Trophoblast cell (in vitro differentiated cells and primary cell): ENCODE measurements around the gene NCK2.

Experiments
- DNase-seq, 2 donors: peaks; one replicate each; pipeline ENCODE4 v3.0.0-alpha.2; 2016
- H2AFZ ChIP-seq: 2 replicates; pipeline ENCODE4 v1.6.1; 2013; ENCODE audit warnings: low read length, moderate library complexity, mild to moderate bottlenecking; ENCODE audit not compliant: insufficient read depth, poor library complexity
- H2AK5ac ChIP-seq: 2 replicates; pipeline ENCODE4 v1.6.1; 2013; ENCODE audit warnings: mild to moderate bottlenecking, low read length
- H2BK120ac ChIP-seq: 2 replicates; pipeline ENCODE4 v1.6.1; 2013; ENCODE audit warnings: low read length, mild to moderate bottlenecking, moderate library complexity; ENCODE audit not compliant: insufficient read depth, poor library complexity
- H2BK12ac ChIP-seq: 2 replicates; pipeline ENCODE4 v1.6.1; 2013; ENCODE audit warnings: mild to moderate bottlenecking, low read length, moderate library complexity
- H2BK5ac ChIP-seq: 2 replicates; pipeline ENCODE4 v1.6.1; 2013; ENCODE audit warnings: low read length, low read depth, moderate library complexity, mild to moderate bottlenecking; ENCODE audit not compliant: poor library complexity
- H3K14ac ChIP-seq: 2 replicates; pipeline ENCODE4 v1.6.1; 2013; ENCODE audit warnings: mild to moderate bottlenecking, low read length
- H3K18ac ChIP-seq: 2 replicates; pipeline ENCODE4 v1.6.1; 2013; ENCODE audit warnings: mild to moderate bottlenecking, low read length
- H3K23ac ChIP-seq: 2 replicates; pipeline ENCODE4 v1.6.1; 2013; ENCODE audit warnings: low read length
- H3K27ac ChIP-seq: 2 replicates; pipeline ENCODE4 v1.5.1; 2013; ENCODE audit warnings: low read depth, mild to moderate bottlenecking, inconsistent platforms, low read length, moderate library complexity
- H3K27me3 ChIP-seq: 2 replicates; pipeline ENCODE4 v1.6.1; 2013; ENCODE audit warnings: inconsistent platforms, mild to moderate bottlenecking, low read length, moderate library complexity; ENCODE audit not compliant: insufficient read depth
- H3K36me3 ChIP-seq, 2 experiments: 1 replicate in 1 of 2; 2 replicates in 1 of 2; pipeline ENCODE4 v1.6.1; 2013; ENCODE audit warnings: low read length in 2 of 2, mild to moderate bottlenecking in 2 of 2, moderate library complexity in 1 of 2; ENCODE audit not compliant: insufficient read depth in 2 of 2, control insufficient read depth in 1 of 2
- H3K4ac ChIP-seq: 2 replicates; pipeline ENCODE4 v1.6.1; 2013; ENCODE audit warnings: low read depth, mild to moderate bottlenecking, low read length, moderate library complexity
- H3K4me1 ChIP-seq, 2 experiments: 1 replicate in 1 of 2; 2 replicates in 1 of 2; pipeline ENCODE4 v1.6.1; 2013; ENCODE audit warnings: low read length in 2 of 2, mild to moderate bottlenecking in 2 of 2, moderate library complexity in 1 of 2; ENCODE audit not compliant: insufficient read depth in 2 of 2, control insufficient read depth in 1 of 2
- H3K4me2 ChIP-seq: 2 replicates; pipeline ENCODE4 v1.6.1; 2013; ENCODE audit warnings: inconsistent platforms, mild to moderate bottlenecking, low read length, moderate library complexity
- H3K4me3 ChIP-seq: 2 replicates; pipeline ENCODE4 v1.5.1; 2013; ENCODE audit warnings: mild to moderate bottlenecking, low read depth, low read length, inconsistent platforms
- H3K79me1 ChIP-seq: one replicate; pipeline ENCODE4 v1.6.1; 2013; ENCODE audit warnings: low read length
- H3K79me2 ChIP-seq: 2 replicates; pipeline ENCODE4 v1.6.1; 2013; ENCODE audit warnings: low read length, mild to moderate bottlenecking; ENCODE audit not compliant: control insufficient read depth, insufficient read depth, poor library complexity
- H3K9ac ChIP-seq: 2 replicates; pipeline ENCODE4 v1.6.1; 2013; ENCODE audit warnings: mild to moderate bottlenecking, low read length
- H3K9me3 ChIP-seq: 2 replicates; pipeline ENCODE4 v1.6.1; 2013; ENCODE audit warnings: low read depth, mild to moderate bottlenecking, control low read depth, inconsistent platforms, low read length; ENCODE audit not compliant: insufficient read depth
- H4K12ac ChIP-seq: 2 replicates; pipeline ENCODE4 v1.6.1; 2013; ENCODE audit warnings: low read depth, mild to moderate bottlenecking, low read length, moderate library complexity
- H4K8ac ChIP-seq: 2 replicates; pipeline ENCODE4 v1.6.1; 2013; ENCODE audit warnings: low read depth, mild to moderate bottlenecking, low read length, moderate library complexity
- H4K91ac ChIP-seq: one replicate; pipeline ENCODE4 v1.6.1; 2013; ENCODE audit warnings: low read depth, mild to moderate bottlenecking, low read length, moderate library complexity
- WGBS: extraction: QIAGEN DNeasy Blood & Tissue Kit; methylation state at CpG from one replicate; pipeline ENCODE4 v1.1.7; 2013; ENCODE audit warnings: missing lambda C conversion rate; ENCODE audit not compliant: insufficient read length, insufficient coverage; ENCODE audit errors: extremely low coverage; 5-methylcytosine and 5-hydroxymethylcytosine counted together

Gene NCK2

DNA sequence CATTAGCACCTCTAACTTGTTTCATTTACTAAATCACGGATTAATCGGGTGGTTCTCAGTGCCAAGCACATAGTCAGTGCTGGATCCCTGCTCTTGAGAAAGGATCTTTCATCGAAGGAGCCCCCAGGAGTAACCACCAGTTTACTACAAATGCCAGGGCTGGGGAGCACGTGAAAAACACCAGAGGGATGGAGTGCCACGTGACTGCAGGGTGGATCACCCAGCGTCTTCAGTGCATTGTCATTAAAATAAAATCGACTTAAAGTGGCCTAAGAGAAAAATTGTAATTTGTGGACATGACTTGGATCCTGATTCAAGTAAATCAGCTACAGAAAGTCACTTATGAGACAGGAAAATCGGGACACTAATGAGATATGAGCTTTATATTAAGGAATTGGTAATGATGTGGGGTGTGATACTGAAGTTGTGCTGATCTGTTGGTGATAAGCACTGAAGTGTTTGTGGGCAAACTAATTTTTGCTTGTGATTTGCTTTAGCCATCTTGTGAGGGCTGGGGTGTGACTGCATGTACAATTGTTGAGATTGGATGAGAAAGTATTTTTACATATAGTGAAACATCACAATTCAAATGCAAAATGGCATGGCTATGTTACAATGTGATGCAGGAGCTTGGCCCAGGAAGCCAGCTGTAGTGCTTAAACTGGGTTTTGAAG lies 63.8 kb downstream of the NCK2 start:
- Histone ChIP-seq H3K14ac (no peak overlapping the region), H3K27ac (no peak overlapping the region), H3K4me3 (no peak overlapping the region), H3K27me3 (no peaks in the 10 kb centered on the region), H3K18ac (no peak overlapping the region), H3K9me3 (no peaks in the 10 kb centered on the region), H2BK5ac (no peak overlapping the region), H3K79me1 (no peaks in the 10 kb centered on the region), H3K9ac (no peak overlapping the region), H4K91ac (no peak overlapping the region), H3K4ac (no peak overlapping the region), H3K36me3 (no peaks in the 10 kb centered on the region), H3K4me1 (peaks cover 0 to 2% of the 10 kb centered on the region in 2 experiments), H3K23ac (no peak overlapping the region), H2AK5ac (no peak overlapping the region), H3K79me2 (peaks cover 4% of the 10 kb centered on the region), H4K12ac (no peak overlapping the region), H3K4me2 (no peak overlapping the region), H2BK12ac (no peak overlapping the region), H4K8ac (no peak overlapping the region), H2AFZ (no peak overlapping the region), H2BK120ac (no peak overlapping the region)
- DNase-seq, result no peak
- WGBS, result no CpG with 5 or more reads among the region's 8 CpGs

- no peaks in the 10 kb centered on the region for H3K36me3 ChIP-seq
- no peak overlapping the region for H2AK5ac ChIP-seq
- no peak overlapping the region for H3K14ac ChIP-seq
- no peaks in the 10 kb centered on the region for H3K9me3 ChIP-seq
- no peak overlapping the region for H2BK12ac ChIP-seq
- H3K27ac ChIP-seq, result no peak overlapping the region
- H3K4ac ChIP-seq, result no peak overlapping the region
- H4K12ac ChIP-seq, result no peak overlapping the region
- WGBS, result no CpG with 5 or more reads among the region's 4 CpGs
- H3K4me2 ChIP-seq, result no peak overlapping the region
- H4K91ac ChIP-seq, result no peak overlapping the region
- H4K8ac ChIP-seq, result no peak overlapping the region
- no peak overlapping the region for H3K23ac ChIP-seq
- DNase-seq, result no peak
- no peak overlapping the region for H2BK120ac ChIP-seq
- H3K18ac ChIP-seq, result no peak overlapping the region
- H2BK5ac ChIP-seq, result no peak overlapping the region
- H3K4me1 ChIP-seq, result peaks cover 0 to 2% of the 10 kb centered on the region in 2 experiments
- no peak overlapping the region for H2AFZ ChIP-seq
- peaks cover 4% of the 10 kb centered on the region for H3K79me2 ChIP-seq
- no peak overlapping the region for H3K4me3 ChIP-seq
- no peaks in the 10 kb centered on the region for H3K27me3 ChIP-seq
- H3K79me1 ChIP-seq, result no peaks in the 10 kb centered on the region
- H3K9ac ChIP-seq, result no peak overlapping the region
Measured at GRCh38 chr2:105809097-105809473, 64.4 kb downstream of the NCK2 start.

DNA sequence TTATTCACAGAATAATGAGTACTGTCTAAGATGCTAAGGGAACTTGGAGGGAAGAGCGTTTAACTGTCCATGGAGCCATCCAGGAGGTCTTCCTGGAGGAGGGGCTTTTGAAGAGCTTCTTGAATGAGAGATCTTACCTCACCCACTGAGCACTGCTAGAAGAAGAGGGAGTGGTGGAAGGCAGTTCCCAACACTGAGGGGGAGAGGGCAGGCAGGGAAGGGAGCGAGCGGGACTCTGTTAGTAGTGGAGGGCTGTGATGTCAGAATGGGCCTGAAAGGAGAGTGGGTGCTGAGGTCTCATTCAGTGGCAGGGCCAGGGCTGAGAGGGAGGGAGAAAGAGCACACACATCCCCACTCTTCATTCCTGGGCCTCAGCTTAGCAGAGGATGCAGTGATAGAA lies 65.0 kb downstream of the NCK2 start:
- no peak overlapping the region for H2AK5ac ChIP-seq
- no peaks in the 10 kb centered on the region for H3K36me3 ChIP-seq
- H4K8ac ChIP-seq, result no peak overlapping the region
- peaks cover 0 to 2% of the 10 kb centered on the region in 2 experiments for H3K4me1 ChIP-seq
- H3K27ac ChIP-seq, result no peak overlapping the region
- peaks cover 4% of the 10 kb centered on the region for H3K79me2 ChIP-seq
- no peak overlapping the region for H3K14ac ChIP-seq
- H3K18ac ChIP-seq, result no peak overlapping the region
- H4K12ac ChIP-seq, result no peak overlapping the region
- H4K91ac ChIP-seq, result no peak overlapping the region
- no peak overlapping the region for H2AFZ ChIP-seq
- H3K9ac ChIP-seq, result no peak overlapping the region
- H3K4me2 ChIP-seq, result no peak overlapping the region
- H3K23ac ChIP-seq, result no peak overlapping the region
- no peaks in the 10 kb centered on the region for H3K27me3 ChIP-seq
- no peaks in the 10 kb centered on the region for H3K79me1 ChIP-seq
- H3K4me3 ChIP-seq, result no peak overlapping the region
- no CpG with 5 or more reads among the region's 3 CpGs for WGBS
- no peak overlapping the region for H2BK12ac ChIP-seq
- H3K4ac ChIP-seq, result peak overlapping the region; percentile 3
- no peak for DNase-seq
- no peak overlapping the region for H2BK5ac ChIP-seq
- no peak overlapping the region for H2BK120ac ChIP-seq
- no peaks in the 10 kb centered on the region for H3K9me3 ChIP-seq

DNA sequence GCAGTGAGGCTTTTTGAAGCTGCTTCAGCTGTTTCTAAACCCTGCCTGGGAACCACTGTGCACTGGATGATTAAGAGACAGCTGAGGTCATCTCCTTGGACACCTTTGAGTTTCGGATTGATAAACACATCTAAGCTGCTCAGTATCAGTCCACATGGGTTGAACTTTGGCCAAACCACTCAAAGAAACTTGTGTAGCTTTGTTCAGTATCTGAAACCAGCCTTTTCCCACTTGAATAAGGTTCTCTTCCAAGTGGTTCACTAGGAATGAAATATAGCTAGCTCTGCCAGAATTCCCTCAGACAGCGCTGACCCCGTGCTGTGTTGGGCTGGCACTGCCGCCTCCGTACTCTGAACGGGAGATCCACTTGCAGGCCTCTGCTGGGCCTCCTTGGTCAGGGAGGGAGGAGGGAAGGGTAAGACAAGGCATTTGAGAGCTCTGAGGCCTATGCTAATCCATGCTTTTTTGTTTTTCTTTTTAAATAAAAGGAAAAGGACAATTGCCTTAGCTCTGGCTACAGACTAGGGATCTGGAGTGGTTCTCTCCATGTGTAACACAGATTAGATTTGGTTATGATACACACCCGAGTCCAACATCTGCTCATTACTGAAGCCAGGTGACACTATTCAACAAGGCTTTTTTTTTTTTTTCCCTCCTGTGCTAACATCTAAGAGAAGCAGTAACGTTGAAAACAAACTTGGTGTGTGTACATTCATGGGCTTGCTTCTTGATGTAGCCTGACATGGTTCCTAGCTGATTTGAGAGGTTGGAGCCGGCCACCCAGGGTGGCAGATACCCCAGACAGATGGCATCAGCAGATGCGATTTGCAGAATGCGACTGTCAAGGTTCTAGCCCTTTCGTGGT lies 67.7 kb downstream of the NCK2 start:
- H3K36me3 ChIP-seq, result no peaks in the 10 kb centered on the region
- no peaks in the 10 kb centered on the region for H3K27me3 ChIP-seq
- H3K79me2 ChIP-seq, result peaks cover 4% of the 10 kb centered on the region
- no peak overlapping the region for H3K27ac ChIP-seq
- H4K8ac ChIP-seq, result no peak overlapping the region
- H2BK5ac ChIP-seq, result no peak overlapping the region
- H2BK120ac ChIP-seq, result no peak overlapping the region
- no peak overlapping the region for H2AFZ ChIP-seq
- H3K9ac ChIP-seq, result no peak overlapping the region
- peaks cover 0 to 2% of the 10 kb centered on the region in 2 experiments for H3K4me1 ChIP-seq
- DNase-seq, result no peak
- no peak overlapping the region for H4K91ac ChIP-seq
- H4K12ac ChIP-seq, result no peak overlapping the region
- no peak overlapping the region for H2BK12ac ChIP-seq
- H3K23ac ChIP-seq, result no peak overlapping the region
- H3K14ac ChIP-seq, result no peak overlapping the region
- no peak overlapping the region for H3K4me2 ChIP-seq
- no peak overlapping the region for H3K4me3 ChIP-seq
- no CpG with 5 or more reads among the region's 12 CpGs for WGBS
- peak overlapping the region; percentile 52 for H3K4ac ChIP-seq
- H3K9me3 ChIP-seq, result no peaks in the 10 kb centered on the region
- H3K18ac ChIP-seq, result no peak overlapping the region
- no peak overlapping the region for H2AK5ac ChIP-seq
- no peaks in the 10 kb centered on the region for H3K79me1 ChIP-seq
